Measurements from ENCODE around the gene SHROOM4. TPM values are rescaled to one million over a fixed set of nuclear protein-coding genes. Genes with fewer than 3 reads are reported as not detected.

SHROOM4 gene
- total RNA-seq, 1 donor from 2014 or later, result 7.0 TPM

- Mint-ChIP-seq H3K27ac (ENCODE audit: unreplicated experiment) (no peak overlapping the region), H3K27me3 (ENCODE audit: low read depth, unreplicated experiment) (no peaks in the 10 kb centered on the region), H3K9me3 (ENCODE audit: unreplicated experiment) (no peaks in the 10 kb centered on the region), H3K36me3 (ENCODE audit: low read depth, unreplicated experiment) (no peaks in the 10 kb centered on the region), H3K4me1 (ENCODE audit: low read depth, unreplicated experiment) (peaks cover 11% of the 10 kb centered on the region), H3K4me3 (ENCODE audit: unreplicated experiment) (no peak overlapping the region)
- H3K4me1 ChIP-seq (ENCODE audit: insufficient read depth, low read length), result peaks cover 11% of the 10 kb centered on the region
- no peaks in the 10 kb centered on the region for H3K36me3 ChIP-seq (ENCODE audit: insufficient read depth, low read length)
- no peak overlapping the region for H3K4me3 ChIP-seq (ENCODE audit: insufficient read depth, low read depth, low read length)
- H3K27ac ChIP-seq (ENCODE audit: low read depth, low read length), result no peak overlapping the region
- no peaks in the 10 kb centered on the region for H3K27me3 ChIP-seq (ENCODE audit: insufficient read depth, low read length)
- H3K9ac ChIP-seq (ENCODE audit: low read length), result no peak overlapping the region
- no peak overlapping the region for H2AFZ ChIP-seq (ENCODE audit: low read depth, low read length)
- TF ChIP-seq CTCF (IDR thresholded peaks at IDR 0.05; ENCODE audit: insufficient read depth, low read depth, low read length), result no peak
- no peak for TF ChIP-seq EZH2 (IDR thresholded peaks at IDR 0.05; ENCODE audit: insufficient read depth, low read length)
- no peak for DNase-seq (ENCODE audit: low read depth)
- no peaks in the 10 kb centered on the region for H3K9me3 ChIP-seq (ENCODE audit: insufficient read depth, low read depth, low read length)
- H3K79me2 ChIP-seq (ENCODE audit: insufficient read depth, low read length), result no peaks in the 10 kb centered on the region
- H4K20me1 ChIP-seq (ENCODE audit: insufficient read depth, low read length), result no peaks in the 10 kb centered on the region
- H3K4me2 ChIP-seq (ENCODE audit: low read length), result no peak overlapping the region
- no peak for FAIRE-seq
These were observed 5.0 kb upstream of the SHROOM4 start for GRCh38 chrX:50818986-50819385.

GRCh38 chrX:50815120-50815519 is 1.1 kb upstream of the SHROOM4 start:
- peak; percentile 43 for DNase-seq (ENCODE audit: low read depth)
- H3K4me3 Mint-ChIP-seq (ENCODE audit: unreplicated experiment), result peak overlapping the region; percentile 60
- Histone ChIP-seq H3K79me2 (ENCODE audit: insufficient read depth, low read length) (peaks cover 5% of the 10 kb centered on the region), H3K9me3 (ENCODE audit: insufficient read depth, low read depth, low read length) (no peaks in the 10 kb centered on the region), H3K4me3 (ENCODE audit: insufficient read depth, low read depth, low read length) (no peak overlapping the region), H3K27ac (ENCODE audit: low read depth, low read length) (no peak overlapping the region), H2AFZ (ENCODE audit: low read depth, low read length) (peak overlapping the region; percentile 18), H3K4me1 (ENCODE audit: insufficient read depth, low read length) (peaks cover 11% of the 10 kb centered on the region), H3K27me3 (ENCODE audit: insufficient read depth, low read length) (no peaks in the 10 kb centered on the region), H3K36me3 (ENCODE audit: insufficient read depth, low read length) (no peaks in the 10 kb centered on the region), H3K4me2 (ENCODE audit: low read length) (peak overlapping the region; percentile 92), H4K20me1 (ENCODE audit: insufficient read depth, low read length) (peaks cover 4% of the 10 kb centered on the region), H3K9ac (ENCODE audit: low read length) (no peak overlapping the region)
- TF ChIP-seq CTCF (IDR thresholded peaks at IDR 0.05; ENCODE audit: insufficient read depth, low read depth, low read length), result no peak
- no peak for TF ChIP-seq EZH2 (IDR thresholded peaks at IDR 0.05; ENCODE audit: insufficient read depth, low read length)
- peaks cover 12% of the 10 kb centered on the region for H3K4me1 Mint-ChIP-seq (ENCODE audit: low read depth, unreplicated experiment)
- peaks cover 4% of the 10 kb centered on the region for H3K36me3 Mint-ChIP-seq (ENCODE audit: low read depth, unreplicated experiment)
- peak overlapping the region; percentile 95 for H3K27ac Mint-ChIP-seq (ENCODE audit: unreplicated experiment)
- H3K27me3 Mint-ChIP-seq (ENCODE audit: low read depth, unreplicated experiment), result no peaks in the 10 kb centered on the region
- FAIRE-seq, result peak; percentile 26
- no peaks in the 10 kb centered on the region for H3K9me3 Mint-ChIP-seq (ENCODE audit: unreplicated experiment)

GRCh38 chrX:50814701-50815100 is 707 bp upstream of the SHROOM4 start:
- no peaks in the 10 kb centered on the region for H3K9me3 ChIP-seq (ENCODE audit: insufficient read depth, low read depth, low read length)
- peak overlapping the region; percentile 95 for H3K27ac Mint-ChIP-seq (ENCODE audit: unreplicated experiment)
- peaks cover 5% of the 10 kb centered on the region for H3K79me2 ChIP-seq (ENCODE audit: insufficient read depth, low read length)
- peaks cover 4% of the 10 kb centered on the region for H4K20me1 ChIP-seq (ENCODE audit: insufficient read depth, low read length)
- peaks cover 11% of the 10 kb centered on the region for H3K4me1 ChIP-seq (ENCODE audit: insufficient read depth, low read length)
- H3K4me3 ChIP-seq (ENCODE audit: insufficient read depth, low read depth, low read length), result peak overlapping the region; percentile 65
- H3K27me3 Mint-ChIP-seq (ENCODE audit: low read depth, unreplicated experiment), result no peaks in the 10 kb centered on the region
- no peaks in the 10 kb centered on the region for H3K9me3 Mint-ChIP-seq (ENCODE audit: unreplicated experiment)
- H3K4me1 Mint-ChIP-seq (ENCODE audit: low read depth, unreplicated experiment), result peaks cover 12% of the 10 kb centered on the region
- H3K36me3 Mint-ChIP-seq (ENCODE audit: low read depth, unreplicated experiment), result peaks cover 4% of the 10 kb centered on the region
- FAIRE-seq (no peak), DNase-seq (ENCODE audit: low read depth) (no peak)
- peak overlapping the region; percentile 92 for H3K4me2 ChIP-seq (ENCODE audit: low read length)
- peak overlapping the region; percentile 68 for H3K27ac ChIP-seq (ENCODE audit: low read depth, low read length)
- H3K9ac ChIP-seq (ENCODE audit: low read length), result peak overlapping the region; percentile 77
- H3K27me3 ChIP-seq (ENCODE audit: insufficient read depth, low read length), result no peaks in the 10 kb centered on the region
- peak overlapping the region; percentile 89 for H3K4me3 Mint-ChIP-seq (ENCODE audit: unreplicated experiment)
- no peaks in the 10 kb centered on the region for H3K36me3 ChIP-seq (ENCODE audit: insufficient read depth, low read length)
- TF ChIP-seq EZH2 (IDR thresholded peaks at IDR 0.05; ENCODE audit: insufficient read depth, low read length), result no peak
- no peak for TF ChIP-seq CTCF (IDR thresholded peaks at IDR 0.05; ENCODE audit: insufficient read depth, low read depth, low read length)
- H2AFZ ChIP-seq (ENCODE audit: low read depth, low read length), result peak overlapping the region; percentile 86

Measured in astrocyte (in vitro differentiated cells and primary cell).